GM12878 (cell line): ENCODE results near the gene SNX2. TPM values are rescaled to one million over a fixed set of nuclear protein-coding genes. Genes with fewer than 3 reads are reported as not detected.

Experiments used
- ATAC-seq: fragments of 200-7000 bp; cut with Tn5 transposase; 3 replicates; pipeline ENCODE4 v1.9.1; 2020; ENCODE audit warnings: mild to moderate bottlenecking, moderate library complexity
- BruUV-seq: library from RNA; stranded (reverse); fragments of 400-500 nt; replicated peaks from 2 replicates; lab custom pipeline; 2021; lab: Mats Ljungman, UMichigan
- CTCF ChIA-PET: fragments of 300-600 bp; sonication (Branson Sonifier 250); formaldehyde crosslinking; extraction: SDS; loops from one replicate; lab custom pipeline; 2021; ENCODE audit warnings: inconsistent platforms; lab: Yijun Ruan, JAX
- POLR2A ChIA-PET: fragments of 350-600 bp; formaldehyde crosslinking; extraction: SDS; loops from one replicate; lab custom pipeline; 2021; ENCODE audit warnings: inconsistent platforms; lab: Charles Lee
- RAD21 ChIA-PET: fragments of 300-600 bp; sonication (Branson Sonifier 250); formaldehyde crosslinking; loops from one replicate; lab custom pipeline; 2023; ENCODE audit warnings: antibody characterized with exemption; ENCODE audit not compliant: unreplicated experiment; lab: Charles Lee
- SMC1A ChIA-PET: fragments of 300-600 bp; sonication (Branson Sonifier 250); formaldehyde crosslinking; loops from one replicate; lab custom pipeline; 2023; ENCODE audit not compliant: unreplicated experiment, uncharacterized antibody; lab: Charles Lee
- DNase-seq: peaks from one replicate; pipeline ENCODE4 v3.0.0-alpha.2; 2011; ENCODE audit warnings: low read depth, low spot score
- FAIRE-seq: peaks from 3 replicates; lab custom pipeline; 2011; peaks lifted over from hg19 to GRCh38; lab: Jason Lieb, UNC
- H2AFZ ChIP-seq: 2 replicates; pipeline ENCODE4 v1.6.0; 2011; ENCODE audit warnings: low read depth, low read length, control low read depth; ENCODE audit not compliant: control insufficient read depth
- H3K27ac ChIP-seq: 2 replicates; pipeline ENCODE4 v1.5.1; 2011; ENCODE audit warnings: control low read depth; ENCODE audit not compliant: control insufficient read depth, insufficient read depth
- H3K27me3 ChIP-seq, 2 experiments: replicated peaks in 1 of 2; 2 replicates each; pipeline versions ENCODE4 v1.6.0 to v1.6.1; 2011; ENCODE audit warnings: low read length in 1 of 2; ENCODE audit not compliant: control insufficient read depth in 2 of 2, insufficient read depth in 2 of 2
- H3K36me3 ChIP-seq, 2 experiments: 2 replicates each; pipeline ENCODE4 v1.5.1; 2011; ENCODE audit warnings: low read length in 1 of 2; ENCODE audit not compliant: control insufficient read depth in 2 of 2, insufficient read depth in 2 of 2
- H3K4me1 ChIP-seq: 2 replicates; pipeline ENCODE4 v1.6.1; 2011; ENCODE audit warnings: mild to moderate bottlenecking, low read length, moderate library complexity, mixed read lengths; ENCODE audit not compliant: control insufficient read depth, insufficient read depth
- H3K4me2 ChIP-seq: 2 replicates; pipeline ENCODE4 v1.6.0; 2011; ENCODE audit warnings: control low read depth; ENCODE audit not compliant: control insufficient read depth, insufficient read depth
- H3K4me3 ChIP-seq: fragments of 200-600 bp; sonication (generic); 2 replicates; pipeline ENCODE4 v1.5.1; 2016
- H3K79me2 ChIP-seq: 2 replicates; pipeline ENCODE4 v1.6.0; 2011; ENCODE audit warnings: low read length; ENCODE audit not compliant: control insufficient read depth, insufficient read depth
- H3K9ac ChIP-seq: 2 replicates; pipeline ENCODE4 v1.8.0; 2011; ENCODE audit warnings: low read length, control low read depth, mixed read lengths; ENCODE audit not compliant: control insufficient read depth, insufficient read depth
- H3K9me3 ChIP-seq: replicated peaks from 3 replicates; pipeline ENCODE4 v1.5.1; 2011; ENCODE audit warnings: mild to moderate bottlenecking, low read length; ENCODE audit not compliant: control insufficient read depth, insufficient read depth
- H4K20me1 ChIP-seq: 2 replicates; pipeline ENCODE4 v1.6.0; 2011; ENCODE audit not compliant: control insufficient read depth, insufficient read depth
- ATF7 ChIP-seq: fragments of 450-650 bp; IDR thresholded peaks from 2 replicates; pipeline ENCODE4 v1.6.1; 2016; ENCODE audit warnings: low read depth, mild to moderate bottlenecking
- CHD4 ChIP-seq: fragments of 200-600 bp; sonication (generic); IDR thresholded peaks from 2 replicates; pipeline ENCODE4 v1.6.1; 2016; ENCODE audit warnings: mild to moderate bottlenecking
- IRF3 ChIP-seq: fragments of 450-650 bp; IDR thresholded peaks from 2 replicates; pipeline ENCODE4 v1.6.1; 2014; ENCODE audit warnings: mild to moderate bottlenecking
- MEF2B ChIP-seq: fragments of 450-650 bp; IDR thresholded peaks from 2 replicates; pipeline ENCODE4 v1.6.1; 2018; ENCODE audit warnings: mild to moderate bottlenecking, moderate library complexity; ENCODE audit not compliant: partially characterized antibody, poor library complexity, severe bottlenecking
- RB1 ChIP-seq: fragments of 450-650 bp; formaldehyde crosslinking; IDR thresholded peaks from 2 replicates; pipeline ENCODE4 v1.6.1; 2017; ENCODE audit warnings: mild to moderate bottlenecking, borderline replicate concordance
- RBBP5 ChIP-seq: fragments of 200-600 bp; sonication (generic); conservative IDR thresholded peaks from 2 replicates; pipeline ENCODE4 v1.6.1; 2016
- SPI1 ChIP-seq: IDR thresholded peaks from 2 replicates; pipeline ENCODE4 v1.6.1; 2011; ENCODE audit warnings: low read depth, mild to moderate bottlenecking, low read length, moderate library complexity, borderline replicate concordance; ENCODE audit not compliant: insufficient read depth
- WGBS: methylation state at CpG from one replicate; pipeline ENCODE4 v1.1.6; 2016; ENCODE audit warnings: low lambda C conversion rate; ENCODE audit not compliant: insufficient replicate concordance, insufficient coverage; ENCODE audit errors: missing lambda C conversion rate; 5-methylcytosine and 5-hydroxymethylcytosine counted together
- in situ Hi-C: fragments of 300-500 bp; cut with MboI; formaldehyde crosslinking; loops from 9 replicates; pipeline ENCODE4 v1.14.3; 2018; ENCODE audit warnings: mixed read lengths
- intact Hi-C: fragments of 100-400 bp; cut with micrococcal nuclease; formaldehyde crosslinking; loops from one replicate; pipeline ENCODE4 v1.14.2; 2022; ENCODE audit not compliant: unreplicated experiment
- polyA plus RNA-seq, 11 experiments: library from polyadenylated mRNA; depleted of rRNA in 4 of 11; unstranded in 6 of 11; stranded (reverse) in 5 of 11; fragments of >200 nt; fragmentation: Nextera tagmentation in 4 of 11; fragmentation: Illumina TruSeq in 1 of 11; extraction: Ambion mirVana in 4 of 11; extraction: Trizol in 1 of 11; gene quantifications; 1 replicate in 1 of 11; 2 replicates in 10 of 11; pipeline versions ENCODE4 v1.2.1 to v1.2.3, GENCODE V29; 2011 to 2016; ENCODE audit warnings: inconsistent platforms in 2 of 11, missing spikeins in 2 of 11, low read depth in 1 of 11
- total RNA-seq, 4 experiments: library from RNA; depleted of rRNA in 3 of 4; stranded (reverse); fragments of >200 nt in 3 of 4; fragmentation: Illumina TruSeq in 1 of 4; extraction: Trizol in 1 of 4; gene quantifications; 2 replicates each; pipeline versions ENCODE4 v1.2.1 to v1.2.3, GENCODE V29; 2013 to 2021

Gene SNX2
- total and polyA plus RNA-seq, 10 of the 15 experiments (the other 5 are each of a cell fraction or from before 2014, with no cell fraction given), result 46.3 to 84.3 (median 63.0) TPM

- SMC1A ChIA-PET, result interaction anchor here (0.7 to 1.9 kb wide), 12 partner anchors 8 to 74 kb away, joined by 3 to 11 read pairs (median 4); no protein-coding TSS in a partner anchor
- Histone ChIP-seq H3K36me3 (no peaks in the 10 kb centered on the region), H3K9ac (peak overlapping the region; percentile 86), H4K20me1 (no peaks in the 10 kb centered on the region), H3K4me2 (peak overlapping the region; percentile 65), H3K27ac (peak overlapping the region; percentile 67), H3K79me2 (peaks cover 57% of the 10 kb centered on the region), H2AFZ (peak overlapping the region; percentile 73), H3K4me3 (peak overlapping the region; percentile 96), H3K4me1 (peaks cover 6% of the 10 kb centered on the region), H3K9me3 (no peaks in the 10 kb centered on the region), H3K27me3 (no peaks in the 10 kb centered on the region)
- RAD21 ChIA-PET, result interaction anchor here (1.0 to 2.6 kb wide), 3 partner anchors 12 to 73 kb away, joined by 3 to 10 read pairs (median 3); no protein-coding TSS in a partner anchor
- POLR2A ChIA-PET, result interaction anchor here (0.5 to 1.7 kb wide), 5 partner anchors 12 to 73 kb away, joined by 3 to 8 read pairs (median 4); no protein-coding TSS in a partner anchor
- FAIRE-seq (no peak), ATAC-seq (peak; percentile 2; the same call in 2 of the 3 replicates), DNase-seq (no peak)
- CTCF ChIA-PET, result interaction anchor here (0.9 to 3.1 kb wide), 7 partner anchors 10 to 73 kb away, joined by 3 to 17 read pairs (median 6); no protein-coding TSS in a partner anchor
- 2% methylated on average over 14 of the region's 14 CpGs for WGBS
- TF ChIP-seq IRF3 (no peak), SPI1 (peak; percentile 39; the same call in 1 of the 2 replicates), RBBP5 (no peak), MEF2B (peak; percentile 10), CHD4 (no peak), RB1 (no peak), ATF7 (no peak)
- in situ Hi-C loops (no loop called here), intact Hi-C loops (loop anchor here (2.0 to 5.0 kb wide), 3 partner anchors 19 to 74 kb away; no protein-coding TSS in a partner anchor)
- TSS peak; percentile 60 for BruUV-seq
Measured at GRCh38 chr5:122775550-122776542, 966 bp downstream of the SNX2 start.
